Amniotic epithelial cell (primary cell): ENCODE measurements around the gene UBE4B.
A peak's percentile ranks its signal among the peaks of the same experiment; 100 is the strongest.
"Not testable (repeated sequence)": the region's sequence is repeated elsewhere in the genome, so short reads cannot be mapped to it uniquely, and the experiment has no call there.

Source experiments
- DNase-seq: peaks from one replicate; pipeline ENCODE4 v3.0.0-alpha.2; 2010; ENCODE audit warnings: low read depth

Gene UBE4B

GRCh38 chr1:10073371-10073770 lies 40.6 kb downstream of the UBE4B start:
- not testable (repeated sequence) for DNase-seq

- peak; percentile 97 for DNase-seq
These were observed 41.5 kb downstream of the UBE4B start for GRCh38 chr1:10074059-10074851.

- DNase-seq = peak; percentile 43
These were observed 42.3 kb downstream of the UBE4B start for GRCh38 chr1:10074852-10075730.

GRCh38 chr1:10075732-10076131 lies 43.0 kb downstream of the UBE4B start:
- no peak for DNase-seq

- peak; percentile 25 for DNase-seq
These were observed 45.7 kb downstream of the UBE4B start for GRCh38 chr1:10078494-10078893.

- no peak for DNase-seq
These were observed 47.8 kb downstream of the UBE4B start for GRCh38 chr1:10080523-10080922.

- DNase-seq = peak; percentile 54
These were observed 50.2 kb downstream of the UBE4B start for GRCh38 chr1:10082785-10083479.

GRCh38 chr1:10084045-10084444 lies 51.3 kb downstream of the UBE4B start:
- DNase-seq = no peak

GRCh38 chr1:10085076-10085475 lies 52.3 kb downstream of the UBE4B start:
- DNase-seq = no peak

GRCh38 chr1:10087210-10087609 lies 54.5 kb downstream of the UBE4B start:
- DNase-seq = no peak

- no peak for DNase-seq
These were observed 69.2 kb downstream of the UBE4B start for GRCh38 chr1:10101929-10102328.

- no peak for DNase-seq
These were observed 70.4 kb downstream of the UBE4B start for GRCh38 chr1:10103193-10103592.

- no peak for DNase-seq
These were observed 72.1 kb downstream of the UBE4B start for GRCh38 chr1:10104834-10105233.

- peak; percentile 2 for DNase-seq
These were observed 72.7 kb downstream of the UBE4B start for GRCh38 chr1:10105484-10105883.

- no peak for DNase-seq
These were observed 73.5 kb downstream of the UBE4B start for GRCh38 chr1:10106241-10106640.

- no peak for DNase-seq
These were observed 74.2 kb downstream of the UBE4B start for GRCh38 chr1:10106756-10107475.

GRCh38 chr1:10107476-10107847 lies 74.7 kb downstream of the UBE4B start:
- DNase-seq = not testable (repeated sequence)

- peak; percentile 67 for DNase-seq
These were observed 75.4 kb downstream of the UBE4B start for GRCh38 chr1:10108134-10108663.

- no peak for DNase-seq
These were observed 76.4 kb downstream of the UBE4B start for GRCh38 chr1:10108948-10109708.

- no peak for DNase-seq
These were observed 80.7 kb downstream of the UBE4B start for GRCh38 chr1:10113501-10113900.

GRCh38 chr1:10114746-10115145 lies 82.0 kb downstream of the UBE4B start:
- no peak for DNase-seq
